Neural cell (in vitro differentiated cells): ENCODE measurements around the gene DPP10. TPM values are rescaled to one million over a fixed set of nuclear protein-coding genes. Genes with fewer than 3 reads are reported as not detected.

ENCODE experiments used
- H2AFZ ChIP-seq: fragments of 200-600, 300-800 bp; sonication (generic), shearing (Covaris generic); 2 replicates; pipeline ENCODE4 v1.6.0; 2014; ENCODE audit warnings: low read depth, mild to moderate bottlenecking, antibody characterized with exemption, low read length, moderate library complexity
- H3F3A ChIP-seq: fragments of 200-600 bp; shearing (Covaris generic); 2 replicates; pipeline ENCODE4 v1.6.1; 2016; ENCODE audit warnings: mild to moderate bottlenecking, moderate library complexity, mixed read lengths, antibody characterized with exemption, low read length; ENCODE audit not compliant: insufficient read depth, poor library complexity, severe bottlenecking
- H3K27ac ChIP-seq: fragments of 200-600, 300-800 bp; sonication (generic), shearing (Covaris generic); 2 replicates; pipeline ENCODE4 v1.5.1; 2014; ENCODE audit warnings: mild to moderate bottlenecking, low read length, moderate library complexity
- H3K27me3 ChIP-seq: fragments of 300-800, 200-600 bp; sonication (generic), shearing (Covaris generic); 2 replicates; pipeline ENCODE4 v1.6.0; 2014; ENCODE audit warnings: mild to moderate bottlenecking, low read depth, low read length, moderate library complexity; ENCODE audit not compliant: insufficient read depth
- H3K36me3 ChIP-seq: fragments of 300-800, 200-600 bp; sonication (generic), shearing (Covaris generic); 2 replicates; pipeline ENCODE4 v1.5.1; 2014; ENCODE audit warnings: mild to moderate bottlenecking, antibody characterized with exemption, low read length, moderate library complexity; ENCODE audit not compliant: insufficient read depth
- H3K4me2 ChIP-seq: fragments of 300-800, 200-600 bp; sonication (generic), shearing (Covaris generic); 2 replicates; pipeline ENCODE4 v1.6.0; 2014; ENCODE audit warnings: mild to moderate bottlenecking, low read length
- H3K4me3 ChIP-seq: fragments of 300-800, 200-600 bp; sonication (generic), shearing (Covaris generic); 2 replicates; pipeline ENCODE4 v1.5.1; 2014; ENCODE audit warnings: mild to moderate bottlenecking, low read length, moderate library complexity
- H3K79me2 ChIP-seq: fragments of 200-600 bp; shearing (Covaris generic); replicated peaks from 2 replicates; pipeline ENCODE4 v1.6.0; 2014; ENCODE audit warnings: mild to moderate bottlenecking, low read length, moderate library complexity; ENCODE audit not compliant: insufficient read depth
- H3K9ac ChIP-seq: fragments of 300-800, 200-600 bp; sonication (generic), shearing (Covaris generic); 2 replicates; pipeline ENCODE4 v1.6.1; 2016; ENCODE audit warnings: mild to moderate bottlenecking, low read length, mixed read lengths
- H3K9me2 ChIP-seq: fragments of 200-600 bp; shearing (Covaris generic); 2 replicates; pipeline ENCODE4 v1.6.1; 2016; ENCODE audit warnings: mild to moderate bottlenecking, low read length, mixed read lengths; ENCODE audit not compliant: insufficient read depth
- H3K9me3 ChIP-seq: fragments of 200-600, 300-800 bp; sonication (generic), shearing (Covaris generic); 2 replicates; pipeline ENCODE4 v1.6.1; 2016; ENCODE audit warnings: mild to moderate bottlenecking, mixed run types, low read length, moderate library complexity, mixed read lengths
- H4K20me1 ChIP-seq: fragments of 200-600 bp; shearing (Covaris generic); 2 replicates; pipeline ENCODE4 v1.6.1; 2016; ENCODE audit warnings: mild to moderate bottlenecking, mixed run types; ENCODE audit not compliant: insufficient read depth
- CTCF ChIP-seq: fragments of 450-650 bp; IDR thresholded peaks from 2 replicates; pipeline ENCODE4 v1.5.1; 2014; ENCODE audit warnings: antibody characterized with exemption, mild to moderate bottlenecking, moderate library complexity; ENCODE audit not compliant: poor library complexity, severe bottlenecking
- EP300 ChIP-seq: fragments of 450-650 bp; conservative IDR thresholded peaks from 2 replicates; pipeline ENCODE4 v1.6.1; 2014; ENCODE audit warnings: antibody characterized with exemption, mild to moderate bottlenecking, moderate library complexity; ENCODE audit not compliant: poor library complexity, severe bottlenecking
- EZH2 ChIP-seq: fragments of 200-600, 300-800 bp; shearing (Covaris generic), sonication (generic); IDR thresholded peaks from 2 replicates; pipeline ENCODE4 v1.6.1; 2014; ENCODE audit warnings: antibody characterized with exemption, low read length, borderline replicate concordance, mild to moderate bottlenecking; ENCODE audit not compliant: insufficient read depth, poor library complexity, severe bottlenecking
- MXI1 ChIP-seq: fragments of 450-650 bp; conservative IDR thresholded peaks from 2 replicates; pipeline ENCODE4 v1.6.1; 2014; ENCODE audit warnings: antibody characterized with exemption, mild to moderate bottlenecking; ENCODE audit not compliant: poor library complexity, severe bottlenecking
- POLR2AphosphoS5 ChIP-seq: IDR thresholded peaks from 2 replicates; pipeline ENCODE4 v1.6.1; 2012
- RAD21 ChIP-seq: fragments of 450-650 bp; conservative IDR thresholded peaks from 2 replicates; pipeline ENCODE4 v1.6.1; 2014; ENCODE audit warnings: antibody characterized with exemption, mild to moderate bottlenecking, moderate library complexity
- REST ChIP-seq: IDR thresholded peaks from 2 replicates; pipeline ENCODE4 v1.6.1; 2012; ENCODE audit warnings: borderline replicate concordance
- SMC3 ChIP-seq: fragments of 450-650 bp; conservative IDR thresholded peaks from 2 replicates; pipeline ENCODE4 v1.6.1; 2014; ENCODE audit warnings: antibody characterized with exemption, mild to moderate bottlenecking, moderate library complexity; ENCODE audit not compliant: poor library complexity
- TAF1 ChIP-seq: IDR thresholded peaks from 2 replicates; pipeline ENCODE4 v1.6.1; 2012; ENCODE audit warnings: low read depth
- polyA plus RNA-seq: library from polyadenylated mRNA; depleted of rRNA; stranded (reverse); fragments of >200 nt; gene quantifications from 2 replicates; pipeline ENCODE4 v1.2.3, GENCODE V29; 2014

Gene DPP10
- polyA plus RNA-seq, 1 donor from 2014 or later, result 13.9 TPM

- Histone ChIP-seq H3K27ac (no peak overlapping the region), H3K9me3 (no peaks in the 10 kb centered on the region), H3K27me3 (no peaks in the 10 kb centered on the region), H3K79me2 (no peaks in the 10 kb centered on the region), H3K9ac (no peak overlapping the region), H3K36me3 (no peaks in the 10 kb centered on the region), H3F3A (no peaks in the 10 kb centered on the region), H4K20me1 (no peaks in the 10 kb centered on the region), H3K4me3 (no peak overlapping the region), H3K9me2 (no peaks in the 10 kb centered on the region), H3K4me2 (no peak overlapping the region), H2AFZ (no peak overlapping the region)
- TF ChIP-seq EZH2 (no peak), RAD21 (no peak), TAF1 (no peak), POLR2AphosphoS5 (no peak), MXI1 (no peak), REST (no peak), SMC3 (no peak)
Measured at GRCh38 chr2:114814355-114814754, 371.9 kb downstream of the DPP10 start.

GRCh38 chr2:114821055-114821454, 378.6 kb downstream of the DPP10 start:
- no peak overlapping the region for H3K4me3 ChIP-seq
- no peak overlapping the region for H3K4me2 ChIP-seq
- no peaks in the 10 kb centered on the region for H4K20me1 ChIP-seq
- no peaks in the 10 kb centered on the region for H3K9me3 ChIP-seq
- no peak overlapping the region for H3K27ac ChIP-seq
- no peak overlapping the region for H2AFZ ChIP-seq
- H3K79me2 ChIP-seq, result no peaks in the 10 kb centered on the region
- H3K36me3 ChIP-seq, result no peaks in the 10 kb centered on the region
- H3K27me3 ChIP-seq, result no peaks in the 10 kb centered on the region
- TF ChIP-seq SMC3, result no peak
- no peak for TF ChIP-seq POLR2AphosphoS5
- no peak for TF ChIP-seq RAD21
- TF ChIP-seq TAF1, result no peak
- TF ChIP-seq EZH2, result no peak
- TF ChIP-seq EP300, result no peak
- no peak for TF ChIP-seq MXI1
- TF ChIP-seq CTCF, result no peak
- TF ChIP-seq REST, result no peak
- no peak overlapping the region for H3K9ac ChIP-seq
- no peaks in the 10 kb centered on the region for H3K9me2 ChIP-seq
- H3F3A ChIP-seq, result no peaks in the 10 kb centered on the region
